Ascending aorta (tissue), 2 donors: Measurements from ENCODE around the gene MON2. TPM values are rescaled to one million over a fixed set of nuclear protein-coding genes. Genes with fewer than 3 reads are reported as not detected.
"Not testable (repeated sequence)": the region's sequence is repeated elsewhere in the genome, so short reads cannot be mapped to it uniquely, and the experiment has no call there.

Experiments used
- DNase-seq, 2 donors: peaks; one replicate each; pipeline ENCODE4 v3.0.0-alpha.2; 2019; ENCODE audit warnings: low spot score in 2 of 2
- H3K27ac ChIP-seq, 2 donors: fragments of 200-600 bp; sonication (generic); one replicate each; pipeline ENCODE4 v1.5.1; 2016 to 2017; ENCODE audit warnings: mild to moderate bottlenecking in 1 of 2
- H3K27me3 ChIP-seq: fragments of 200-600 bp; sonication (generic); one replicate; pipeline ENCODE4 v1.5.1; 2017
- H3K36me3 ChIP-seq, 2 donors: fragments of 200-600 bp; sonication (generic); one replicate each; pipeline ENCODE4 v1.5.1; 2016
- H3K4me1 ChIP-seq, 2 donors: fragments of 200-600 bp; sonication (generic); one replicate each; pipeline ENCODE4 v1.5.1; 2016 to 2017; ENCODE audit warnings: mild to moderate bottlenecking in 1 of 2
- H3K4me3 ChIP-seq, 2 donors: fragments of 200-600 bp; sonication (generic); one replicate each; pipeline ENCODE4 v1.5.1; 2016 to 2017; ENCODE audit warnings: mild to moderate bottlenecking in 1 of 2
- H3K9me3 ChIP-seq, 2 donors: fragments of 200-600 bp; sonication (generic); one replicate each; pipeline ENCODE4 v1.5.1; 2016
- CTCF ChIP-seq, 3 experiments: fragments of 200-600 bp in 2 of 3; fragments of 450-650 bp in 1 of 3; sonication (generic) in 2 of 3; IDR thresholded peaks; one replicate each; pipeline ENCODE4 v1.5.1; 2016 to 2019; ENCODE audit warnings: antibody characterized with exemption in 3 of 3, mild to moderate bottlenecking in 1 of 3, moderate library complexity in 1 of 3
- intact Hi-C: fragments of 100-400 bp; cut with DNase I; formaldehyde crosslinking; loops from one replicate; pipeline ENCODE4 v1.15.1; 2023
- total RNA-seq: library from RNA; depleted of rRNA; stranded (reverse); fragments of >200 nt; gene quantifications from one replicate; pipeline ENCODE4 v1.1.0, GENCODE V29; 2016

The MON2 gene
- total RNA-seq, 1 donor from 2014 or later = 14.4 TPM

DNA sequence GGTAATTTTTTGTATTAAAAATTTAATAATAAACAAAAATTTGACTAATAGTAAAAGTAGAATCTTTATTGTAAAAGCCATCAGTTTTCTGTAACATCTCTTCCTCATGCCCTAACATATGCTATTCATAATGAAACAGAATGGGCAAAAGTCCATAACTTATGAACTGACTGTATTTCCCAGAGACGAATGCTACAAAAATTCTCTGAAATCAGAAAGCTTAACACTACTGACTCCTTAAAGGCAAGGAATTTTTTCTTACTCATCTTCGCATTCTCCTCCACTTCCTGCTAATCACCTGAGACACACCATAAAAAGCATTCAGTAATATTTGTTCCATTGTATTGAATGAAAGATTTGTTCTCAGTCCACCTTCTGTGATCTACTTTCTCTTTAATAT, 17.6 kb downstream of the MON2 start:
- Histone ChIP-seq H3K4me3 (no peak overlapping the region), H3K36me3 (no peaks in the 10 kb centered on the region), H3K27ac (no peak overlapping the region), H3K4me1 (no peaks in the 10 kb centered on the region), H3K9me3 (no peaks in the 10 kb centered on the region), H3K27me3 (no peaks in the 10 kb centered on the region)
- TF ChIP-seq CTCF (IDR thresholded peaks at IDR 0.05) = no peak
- intact Hi-C loops = no loop called here
- no peak for DNase-seq

DNA sequence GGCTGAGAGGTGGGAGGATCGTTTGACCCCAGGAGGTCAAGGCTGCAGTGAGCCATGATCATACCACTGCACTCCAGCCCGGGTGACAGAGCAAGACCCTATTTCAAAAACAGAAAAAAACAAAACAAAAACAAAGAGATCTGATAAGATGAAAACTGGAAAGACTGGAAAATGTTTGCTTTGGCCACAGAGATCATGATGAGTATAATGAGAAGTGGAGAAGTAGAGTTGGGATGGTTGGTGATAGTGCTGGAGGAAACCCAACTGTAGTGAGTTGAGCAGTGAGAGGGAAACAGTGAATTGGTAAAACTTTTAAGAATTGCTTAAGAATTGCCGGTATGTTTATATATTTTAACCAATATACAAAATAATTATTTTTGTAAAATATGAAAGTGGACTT, 39.2 kb downstream of the MON2 start:
- H3K36me3 ChIP-seq = peaks cover 35 to 45% of the 10 kb centered on the region in 2 donors
- H3K4me1 ChIP-seq = no peaks in the 10 kb centered on the region
- no peak overlapping the region for H3K27ac ChIP-seq
- no peak for DNase-seq
- TF ChIP-seq CTCF (IDR thresholded peaks at IDR 0.05) = no peak
- no peak overlapping the region for H3K4me3 ChIP-seq
- intact Hi-C loops = no loop called here
- no peaks in the 10 kb centered on the region for H3K9me3 ChIP-seq
- H3K27me3 ChIP-seq = no peaks in the 10 kb centered on the region

DNA sequence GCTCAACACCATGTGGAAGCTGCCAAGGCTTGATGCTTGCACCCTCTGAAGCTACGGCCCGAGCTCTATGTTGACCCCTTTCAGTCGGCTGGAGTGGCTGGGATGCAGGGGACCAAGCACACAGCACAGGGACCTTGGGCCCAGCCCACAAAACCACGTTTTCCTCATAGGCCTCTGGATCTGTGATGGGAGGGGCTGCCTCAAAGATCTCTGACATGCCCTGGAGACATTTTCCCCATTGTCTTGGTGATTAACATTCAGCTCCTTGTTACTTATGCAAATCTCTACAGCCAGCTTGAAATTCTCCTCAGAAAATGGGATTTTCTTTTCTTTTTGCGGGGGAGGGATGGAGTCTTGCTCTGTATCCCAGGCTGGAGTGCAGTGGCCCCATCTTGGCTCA, 46.3 kb downstream of the MON2 start:
- TF ChIP-seq CTCF (IDR thresholded peaks at IDR 0.05) = no peak
- Histone ChIP-seq H3K36me3 (peaks cover 20% of the 10 kb centered on the region in 2 donors), H3K4me3 (no peak overlapping the region), H3K27me3 (no peaks in the 10 kb centered on the region), H3K27ac (no peak overlapping the region), H3K9me3 (no peaks in the 10 kb centered on the region), H3K4me1 (no peaks in the 10 kb centered on the region)
- intact Hi-C loops = no loop called here
- DNase-seq = no peak

GRCh38 chr12:62514080-62514479, 47.5 kb downstream of the MON2 start:
- H3K9me3 ChIP-seq, H3K27ac ChIP-seq, DNase-seq, H3K36me3 ChIP-seq, H3K4me3 ChIP-seq, intact Hi-C loops, H3K27me3 ChIP-seq, H3K4me1 ChIP-seq: not testable (repeated sequence)

DNA sequence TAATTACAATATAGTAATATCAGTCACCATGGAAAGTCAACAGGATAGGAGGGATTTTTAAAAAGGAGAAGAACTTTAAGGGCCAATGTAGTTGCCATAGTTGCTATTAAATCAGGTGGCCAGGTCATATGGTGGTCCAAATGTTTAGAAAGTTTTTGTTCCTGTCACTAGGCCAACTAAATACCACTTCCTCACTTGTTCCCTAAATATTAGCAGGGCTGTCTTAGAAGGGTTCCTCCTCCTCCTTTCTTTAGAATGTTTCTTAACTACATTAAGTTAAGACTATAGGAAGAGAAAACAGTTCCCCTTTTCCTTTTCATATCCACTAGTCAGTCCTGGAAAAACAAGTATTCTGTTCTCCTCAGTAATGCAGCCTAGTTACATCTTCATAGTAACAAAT, 50.3 kb downstream of the MON2 start:
- Histone ChIP-seq H3K4me3 (no peak overlapping the region), H3K36me3 (peaks cover 0 to 4% of the 10 kb centered on the region in 2 donors), H3K27me3 (no peaks in the 10 kb centered on the region), H3K27ac (no peak overlapping the region), H3K9me3 (no peaks in the 10 kb centered on the region), H3K4me1 (no peaks in the 10 kb centered on the region)
- intact Hi-C loops = no loop called here
- TF ChIP-seq CTCF (IDR thresholded peaks at IDR 0.05) = no peak
- no peak for DNase-seq

DNA sequence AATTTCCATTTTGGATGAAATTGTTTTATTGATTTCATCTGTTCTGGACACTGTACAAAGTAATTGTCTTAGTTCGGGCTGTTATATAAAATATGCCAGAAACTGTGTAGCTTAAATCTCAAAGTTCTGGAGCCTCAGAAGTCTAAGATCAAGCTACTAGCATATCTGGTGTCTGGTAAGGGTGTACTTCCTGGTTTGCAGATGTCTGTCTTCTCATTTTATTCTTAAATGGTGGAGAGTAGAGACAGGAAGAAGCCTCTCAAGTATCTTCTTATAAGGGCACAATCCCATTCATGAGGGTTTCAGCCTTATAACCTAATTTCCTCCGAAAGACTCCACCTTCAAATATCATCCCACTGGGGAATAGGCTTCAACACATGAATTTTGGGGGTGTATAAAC, 51.3 kb downstream of the MON2 start:
- intact Hi-C loops = no loop called here
- TF ChIP-seq CTCF (IDR thresholded peaks at IDR 0.05) = no peak
- Histone ChIP-seq H3K4me1 (no peaks in the 10 kb centered on the region), H3K36me3 (peaks cover 0 to 1% of the 10 kb centered on the region in 2 donors), H3K4me3 (no peak overlapping the region), H3K27me3 (no peaks in the 10 kb centered on the region), H3K9me3 (no peaks in the 10 kb centered on the region), H3K27ac (no peak overlapping the region)
- no peak for DNase-seq
